Hair follicular keratinocyte (primary cell): ENCODE measurements around the gene GLRX2. TPM values are rescaled to one million over a fixed set of nuclear protein-coding genes. Genes with fewer than 3 reads are reported as not detected.

Experiments used
- total RNA-seq: library from RNA; depleted of rRNA; stranded (reverse); fragments of >200 nt; gene quantifications from 2 replicates; pipeline ENCODE4 v1.2.3, GENCODE V29; 2015

The GLRX2 gene, protein sequence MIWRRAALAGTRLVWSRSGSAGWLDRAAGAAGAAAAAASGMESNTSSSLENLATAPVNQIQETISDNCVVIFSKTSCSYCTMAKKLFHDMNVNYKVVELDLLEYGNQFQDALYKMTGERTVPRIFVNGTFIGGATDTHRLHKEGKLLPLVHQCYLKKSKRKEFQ
- 11.9 and 17.2 TPM in 2 replicates for total RNA-seq

DNA sequence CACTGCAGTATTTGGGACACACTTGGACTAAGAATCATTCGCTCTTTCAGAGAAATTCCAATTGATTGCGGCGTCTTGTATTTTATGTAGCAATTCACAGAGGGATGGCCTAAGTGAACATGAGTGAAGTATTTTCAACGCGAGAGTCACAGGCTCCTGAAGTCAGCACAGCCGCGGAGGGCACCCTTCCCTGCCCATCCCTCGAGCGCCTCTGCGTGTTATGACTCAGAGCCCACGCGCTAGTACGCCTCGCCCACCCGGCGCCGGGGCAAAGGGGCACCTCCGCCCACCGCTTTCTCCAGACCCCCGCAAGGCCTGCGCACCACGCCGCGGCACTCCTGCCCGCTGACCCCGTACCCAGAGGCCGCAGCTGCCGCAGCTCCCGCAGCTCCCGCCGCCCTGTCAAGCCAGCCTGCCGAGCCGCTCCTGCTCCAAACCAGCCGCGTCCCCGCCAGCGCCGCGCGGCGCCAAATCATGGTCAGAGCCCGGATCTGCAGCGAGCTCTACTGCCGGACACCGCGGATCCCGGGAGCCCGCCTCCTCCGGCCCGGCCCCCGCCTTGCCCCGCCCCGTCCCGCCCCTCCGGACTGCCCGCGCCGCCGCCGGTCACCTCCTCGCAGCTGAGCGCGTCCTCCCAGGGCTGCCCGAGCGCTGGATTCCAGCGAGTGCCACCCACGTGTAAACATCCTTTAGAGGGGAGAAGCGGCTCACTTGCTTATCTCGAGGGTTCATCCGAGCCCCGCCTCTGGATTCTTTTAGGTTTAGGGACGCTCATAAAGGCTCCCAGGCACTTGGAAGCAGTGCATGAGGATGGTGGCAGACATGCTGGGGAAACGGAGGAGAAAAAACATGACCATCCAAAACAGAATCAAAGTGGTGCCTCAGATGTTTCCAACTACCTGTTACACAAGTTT is at the start of gene GLRX2:
Gene GLRX2 (minus strand): TSS at position 508 of the 914 bp plus-strand sequence. CDS start 32 bp downstream, at position 476.

DNA sequence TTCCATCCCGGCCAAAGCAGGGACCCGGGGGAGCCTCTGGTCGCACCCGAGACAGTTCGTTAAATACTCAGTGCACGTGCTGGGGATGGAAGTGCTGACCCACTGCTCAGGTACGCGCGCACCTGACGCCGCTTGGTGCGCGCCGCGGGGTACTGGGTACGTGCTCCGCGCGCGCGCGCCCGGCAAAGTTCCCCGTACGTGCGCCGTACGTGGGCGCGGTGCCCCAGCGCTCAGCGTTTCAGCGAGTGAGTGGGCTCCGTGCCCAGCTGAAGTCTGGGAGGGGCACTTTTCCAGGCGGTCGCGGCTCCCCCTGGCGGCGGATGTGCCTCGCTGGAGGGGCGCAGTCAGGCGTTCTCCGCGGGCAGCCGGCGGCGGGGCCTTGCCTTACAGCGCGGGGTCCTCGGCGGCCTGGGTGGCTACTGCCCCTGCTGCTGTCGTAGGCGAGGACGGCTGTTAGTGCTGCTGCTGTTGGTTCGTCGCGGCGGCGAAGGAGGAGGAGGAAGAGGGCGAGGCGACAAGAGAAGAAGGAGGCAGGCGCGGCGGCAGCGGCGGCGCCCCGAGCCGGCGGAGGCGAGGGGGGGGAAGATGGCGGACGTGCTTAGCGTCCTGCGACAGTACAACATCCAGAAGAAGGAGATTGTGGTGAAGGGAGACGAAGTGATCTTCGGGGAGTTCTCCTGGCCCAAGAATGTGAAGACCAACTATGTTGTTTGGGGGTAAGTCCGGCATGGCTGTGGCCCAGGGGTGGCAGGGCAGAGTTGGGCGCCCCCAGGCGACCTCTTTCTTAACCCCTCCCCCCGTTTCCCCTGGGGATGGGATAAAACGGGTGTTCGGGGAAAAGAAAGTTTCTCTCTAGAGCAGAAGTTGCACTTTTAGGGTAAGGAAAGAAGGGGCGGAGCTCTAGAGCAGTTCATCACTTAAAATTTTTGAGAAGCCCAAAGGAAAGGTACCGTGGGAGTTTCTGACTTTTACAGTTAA is 16.7 kb upstream of the GLRX2 start, which contains the start of gene CDC73:
Gene CDC73 (plus strand): TSS at position 416 of the 978 bp plus-strand sequence. CDS start 170 bp downstream, at position 586.

DNA sequence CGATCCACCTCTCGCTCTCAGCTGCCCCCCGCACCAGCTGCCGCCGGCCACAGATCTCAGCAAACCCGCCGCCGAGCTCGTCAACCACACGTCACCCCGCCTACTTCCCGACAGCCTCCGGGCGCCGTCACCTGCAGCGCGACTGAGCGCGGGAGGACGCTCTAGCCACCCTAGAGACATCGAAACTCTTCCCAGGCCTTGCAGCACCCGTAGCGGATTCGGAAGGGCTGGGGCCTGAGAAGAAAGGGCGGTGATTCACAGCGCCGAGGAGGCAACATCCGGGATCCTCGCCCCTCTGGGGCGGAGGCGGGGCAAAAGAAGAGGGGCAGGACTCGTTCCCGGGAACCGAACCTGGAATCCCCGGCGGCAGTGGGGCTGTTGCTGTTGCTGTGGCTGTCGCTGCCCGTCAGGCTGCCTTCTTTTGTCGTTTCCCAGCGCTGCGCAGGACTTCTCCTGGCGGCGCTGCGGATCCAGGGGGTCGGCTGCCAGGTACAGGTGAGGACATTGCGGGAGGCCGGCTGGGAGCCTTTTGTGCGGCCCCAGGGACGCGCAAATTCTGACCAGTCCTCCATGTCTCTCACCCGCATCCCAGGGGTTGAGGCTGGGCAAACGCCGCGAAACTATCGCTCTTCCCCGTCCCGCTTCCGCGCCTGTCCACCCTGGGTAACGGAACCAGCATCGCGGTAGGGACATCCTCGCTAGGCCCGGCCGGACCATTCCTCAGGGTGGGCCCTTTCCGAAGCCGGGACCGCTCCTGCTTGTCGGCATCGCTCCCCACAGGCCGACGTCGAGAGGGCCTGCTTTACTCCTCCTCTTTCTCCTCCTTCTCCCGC is 45.7 kb downstream of the GLRX2 start, which contains the start of the genes RO60 and UCHL5:
Gene RO60 (plus strand): TSS at position 331 of the 833 bp plus-strand sequence. CDS start 9,443 bp downstream, outside the sequence.
Gene UCHL5 (minus strand): TSS at position 79 of the 833 bp plus-strand sequence. CDS start 100 bp downstream, outside the sequence.

Other genes starting within 250 kb of the GLRX2 start
- gene UCHL5, start 46.1 kb downstream of the GLRX2 start, total RNA-seq, result 18.6 and 37.5 TPM in 2 replicates
- 43.1 and 69.9 TPM in 2 replicates for gene RO60, start 45.8 kb downstream of the GLRX2 start, total RNA-seq
- gene CDC73, start 16.6 kb upstream of the GLRX2 start, total RNA-seq, result 12.3 and 12.9 TPM in 2 replicates
- not detected in 2 replicates for gene B3GALT2, start 81.2 kb upstream of the GLRX2 start, total RNA-seq